Retinal pigment epithelial cell (primary cell): ENCODE results near the gene ZNF235.
"Not testable (repeated sequence)": the region's sequence is repeated elsewhere in the genome, so short reads cannot be mapped to it uniquely, and the experiment has no call there.

Experiments
- DNase-seq: peaks from one replicate; pipeline ENCODE4 v3.0.0-alpha.2; 2010; ENCODE audit warnings: low read depth
- H3K4me3 ChIP-seq: 2 replicates; pipeline ENCODE4 v1.5.1; 2011; ENCODE audit warnings: mild to moderate bottlenecking, low read length, control low read depth, moderate library complexity
- CTCF ChIP-seq: conservative IDR thresholded peaks from 2 replicates; pipeline ENCODE4 v1.5.1; 2011; ENCODE audit warnings: low read depth, low read length, control low read depth, inconsistent platforms

The ZNF235 gene

GRCh38 chr19:44304659-44305193 lies at the start of gene ZNF235:
Gene ZNF235 (minus strand): TSS chr19:44305025. CDS start chr19:44303404, 1,621 bp downstream.
- no peak for TF ChIP-seq CTCF
- peak within 1 kb of the TSS; percentile 87 for H3K4me3 ChIP-seq
- peak; percentile 88 for DNase-seq

DNA sequence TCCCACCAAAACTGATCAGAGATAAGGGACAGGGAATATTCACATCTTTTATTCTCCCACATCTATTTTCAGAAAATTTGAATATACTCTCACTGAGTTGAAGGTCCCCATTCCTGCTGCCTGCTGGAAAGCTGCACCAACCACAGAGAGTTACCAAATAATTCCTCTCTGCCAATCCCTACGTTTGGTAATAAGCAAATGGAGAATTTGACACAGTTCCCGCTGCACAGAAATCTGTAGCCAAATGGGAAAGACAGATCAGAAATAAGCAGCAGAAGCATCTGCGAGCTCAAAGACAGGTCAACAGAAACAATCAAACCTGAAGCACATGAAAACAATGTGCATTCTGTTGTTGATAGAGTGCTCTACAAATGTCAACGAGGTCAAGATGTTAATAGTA lies 41.7 kb upstream of the ZNF235 start:
- TF ChIP-seq CTCF = no peak
- no peak overlapping the region for H3K4me3 ChIP-seq
- no peak for DNase-seq

DNA sequence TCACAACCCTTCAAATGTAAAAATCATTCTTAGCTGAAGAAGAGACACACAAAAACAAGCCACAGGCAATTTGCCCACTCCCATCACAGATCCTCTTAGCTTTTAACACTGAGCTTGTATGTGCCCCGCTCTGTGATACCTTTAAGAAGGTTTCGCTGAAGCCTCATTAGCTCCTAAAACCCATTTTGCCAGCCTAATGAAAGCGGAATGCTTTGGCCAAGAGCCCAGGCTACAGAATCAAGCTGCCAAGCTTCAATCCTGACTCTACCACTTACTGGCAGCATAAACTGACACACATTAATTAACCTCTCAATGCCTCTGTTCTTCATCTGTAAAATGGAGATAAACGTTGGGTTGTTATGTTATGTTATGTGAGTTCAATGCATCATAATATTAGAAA lies 41.1 kb upstream of the ZNF235 start:
- TF ChIP-seq CTCF = no peak
- DNase-seq = peak; percentile 74
- H3K4me3 ChIP-seq = no peak overlapping the region

GRCh38 chr19:44344255-44344654 lies 39.4 kb upstream of the ZNF235 start:
- H3K4me3 ChIP-seq = no peak overlapping the region
- no peak for DNase-seq
- no peak for TF ChIP-seq CTCF

GRCh38 chr19:44341794-44342193 lies 37.0 kb upstream of the ZNF235 start:
- H3K4me3 ChIP-seq = no peak overlapping the region
- TF ChIP-seq CTCF = no peak
- no peak for DNase-seq

DNA sequence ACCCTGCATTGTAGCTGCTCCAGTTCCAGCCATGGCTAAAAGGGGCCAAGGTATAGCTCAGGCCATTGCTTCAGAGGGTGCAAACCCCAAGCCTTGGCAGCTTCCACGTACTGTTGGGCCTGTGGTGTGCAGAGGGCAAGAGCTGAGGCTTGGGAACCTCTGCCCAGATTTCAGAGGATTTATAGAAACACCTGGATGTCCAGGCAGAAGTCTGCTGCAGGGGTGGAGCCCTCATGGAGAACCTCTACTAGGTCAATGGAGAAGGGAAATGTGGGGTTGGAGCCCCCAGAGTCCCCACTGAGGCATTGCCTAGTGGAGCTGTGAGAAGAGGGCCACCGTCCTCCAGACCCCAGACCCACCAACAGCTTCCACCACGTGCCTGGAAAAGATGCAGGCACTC lies 29.8 kb upstream of the ZNF235 start:
- not testable (repeated sequence) for DNase-seq, H3K4me3 ChIP-seq

- TF ChIP-seq CTCF = no peak
- no peak overlapping the region for H3K4me3 ChIP-seq
- DNase-seq = no peak
Observed at GRCh38 chr19:44332145-44332544, 27.3 kb upstream of the ZNF235 start.

GRCh38 chr19:44315883-44316282 lies 11.1 kb upstream of the ZNF235 start:
- DNase-seq = no peak
- no peak overlapping the region for H3K4me3 ChIP-seq
- no peak for TF ChIP-seq CTCF
